HL-60 (cell line): ENCODE results near the gene SLC2A8.

Experiments
- DNase-seq, 2 experiments: peaks; one replicate each; pipeline ENCODE4 v3.0.0-alpha.2; 2010 to 2020; ENCODE audit warnings: low read depth in 1 of 2, low spot score in 1 of 2
- H3K27ac ChIP-seq: fragments of 250-450 bp; sonication (Bioruptor Pico); replicated peaks from 2 replicates; pipeline ENCODE4 v1.5.1; 2020; ENCODE audit warnings: mild to moderate bottlenecking, moderate library complexity
- H3K27me3 ChIP-seq: fragments of 250-450 bp; sonication (Bioruptor Pico); 2 replicates; pipeline ENCODE4 v1.5.1; 2021; ENCODE audit warnings: mild to moderate bottlenecking, moderate library complexity; ENCODE audit not compliant: insufficient read depth, poor library complexity, severe bottlenecking
- H3K4me3 ChIP-seq: replicated peaks from 2 replicates; pipeline ENCODE4 v1.5.1; 2011; ENCODE audit warnings: mild to moderate bottlenecking, control low read depth, low read length; ENCODE audit not compliant: insufficient read depth
- GABPA ChIP-seq: IDR thresholded peaks from 2 replicates; pipeline ENCODE4 v1.6.1; 2012; ENCODE audit warnings: low read depth
- POLR2AphosphoS5 ChIP-seq: IDR thresholded peaks from 2 replicates; pipeline ENCODE4 v1.6.1; 2012; ENCODE audit warnings: low read depth
- SPI1 ChIP-seq: IDR thresholded peaks from 2 replicates; pipeline ENCODE4 v1.6.1; 2012; ENCODE audit warnings: low read depth, mild to moderate bottlenecking, borderline replicate concordance
- TF ChIP-seq, protein P1 (sequence below): IDR thresholded peaks from 2 replicates; pipeline ENCODE4 v1.6.1; 2012; ENCODE audit warnings: low read depth; ENCODE audit not compliant: insufficient replicate concordance
- TF ChIP-seq, protein P2 (sequence below): IDR thresholded peaks from one replicate; pipeline ENCODE4 v1.5.1; 2011; ENCODE audit warnings: low read length, control low read depth, inconsistent platforms; ENCODE audit not compliant: insufficient read depth

The SLC2A8 gene

DNA sequence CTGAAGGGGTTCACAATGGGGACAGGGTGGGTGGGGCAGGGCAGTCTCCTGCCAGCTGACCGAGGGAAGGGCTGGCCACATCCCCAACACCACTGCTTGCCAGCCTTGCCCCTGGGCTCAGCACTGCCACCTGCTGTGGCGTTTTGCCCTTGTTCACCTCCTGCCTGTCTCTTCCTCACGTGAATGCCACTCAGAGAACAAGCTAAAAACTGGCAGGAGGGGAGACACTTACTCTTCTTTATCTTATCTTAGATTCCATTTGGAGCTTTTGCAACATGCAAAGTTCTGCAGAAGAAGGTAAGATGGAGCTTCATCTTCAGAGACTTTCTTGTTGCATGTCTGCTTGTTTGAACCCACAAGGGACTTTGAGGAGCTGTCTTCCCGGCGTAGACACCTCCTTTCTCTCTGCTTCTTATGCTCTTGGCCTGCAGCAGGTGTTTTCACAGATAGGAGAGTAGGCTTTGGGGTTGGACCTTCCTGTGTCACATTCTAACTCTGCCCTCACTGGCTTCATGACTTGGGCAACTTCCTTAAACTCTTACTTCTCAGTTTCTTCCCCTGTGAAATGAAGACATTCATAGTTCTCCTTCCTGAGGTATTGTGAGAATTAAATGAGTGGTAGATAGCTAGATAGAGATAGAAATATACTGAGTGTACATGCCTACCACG is 58.5 kb downstream of the SLC2A8 start:
- H3K27ac ChIP-seq = peak overlapping the region; percentile 72
- DNase-seq = peak; percentile 57 to 89
- H3K4me3 ChIP-seq = no peak overlapping the region
- no peaks in the 10 kb centered on the region for H3K27me3 ChIP-seq
- TF ChIP-seq SPI1 (peak; percentile 47; the same call in 1 of the 2 replicates), POLR2AphosphoS5 (peak; percentile 59; the same call in 1 of the 2 replicates), GABPA (peak; percentile 99)
- TF ChIP-seq, protein P1, sequence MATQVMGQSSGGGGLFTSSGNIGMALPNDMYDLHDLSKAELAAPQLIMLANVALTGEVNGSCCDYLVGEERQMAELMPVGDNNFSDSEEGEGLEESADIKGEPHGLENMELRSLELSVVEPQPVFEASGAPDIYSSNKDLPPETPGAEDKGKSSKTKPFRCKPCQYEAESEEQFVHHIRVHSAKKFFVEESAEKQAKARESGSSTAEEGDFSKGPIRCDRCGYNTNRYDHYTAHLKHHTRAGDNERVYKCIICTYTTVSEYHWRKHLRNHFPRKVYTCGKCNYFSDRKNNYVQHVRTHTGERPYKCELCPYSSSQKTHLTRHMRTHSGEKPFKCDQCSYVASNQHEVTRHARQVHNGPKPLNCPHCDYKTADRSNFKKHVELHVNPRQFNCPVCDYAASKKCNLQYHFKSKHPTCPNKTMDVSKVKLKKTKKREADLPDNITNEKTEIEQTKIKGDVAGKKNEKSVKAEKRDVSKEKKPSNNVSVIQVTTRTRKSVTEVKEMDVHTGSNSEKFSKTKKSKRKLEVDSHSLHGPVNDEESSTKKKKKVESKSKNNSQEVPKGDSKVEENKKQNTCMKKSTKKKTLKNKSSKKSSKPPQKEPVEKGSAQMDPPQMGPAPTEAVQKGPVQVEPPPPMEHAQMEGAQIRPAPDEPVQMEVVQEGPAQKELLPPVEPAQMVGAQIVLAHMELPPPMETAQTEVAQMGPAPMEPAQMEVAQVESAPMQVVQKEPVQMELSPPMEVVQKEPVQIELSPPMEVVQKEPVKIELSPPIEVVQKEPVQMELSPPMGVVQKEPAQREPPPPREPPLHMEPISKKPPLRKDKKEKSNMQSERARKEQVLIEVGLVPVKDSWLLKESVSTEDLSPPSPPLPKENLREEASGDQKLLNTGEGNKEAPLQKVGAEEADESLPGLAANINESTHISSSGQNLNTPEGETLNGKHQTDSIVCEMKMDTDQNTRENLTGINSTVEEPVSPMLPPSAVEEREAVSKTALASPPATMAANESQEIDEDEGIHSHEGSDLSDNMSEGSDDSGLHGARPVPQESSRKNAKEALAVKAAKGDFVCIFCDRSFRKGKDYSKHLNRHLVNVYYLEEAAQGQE = no peak
- TF ChIP-seq, protein P2, sequence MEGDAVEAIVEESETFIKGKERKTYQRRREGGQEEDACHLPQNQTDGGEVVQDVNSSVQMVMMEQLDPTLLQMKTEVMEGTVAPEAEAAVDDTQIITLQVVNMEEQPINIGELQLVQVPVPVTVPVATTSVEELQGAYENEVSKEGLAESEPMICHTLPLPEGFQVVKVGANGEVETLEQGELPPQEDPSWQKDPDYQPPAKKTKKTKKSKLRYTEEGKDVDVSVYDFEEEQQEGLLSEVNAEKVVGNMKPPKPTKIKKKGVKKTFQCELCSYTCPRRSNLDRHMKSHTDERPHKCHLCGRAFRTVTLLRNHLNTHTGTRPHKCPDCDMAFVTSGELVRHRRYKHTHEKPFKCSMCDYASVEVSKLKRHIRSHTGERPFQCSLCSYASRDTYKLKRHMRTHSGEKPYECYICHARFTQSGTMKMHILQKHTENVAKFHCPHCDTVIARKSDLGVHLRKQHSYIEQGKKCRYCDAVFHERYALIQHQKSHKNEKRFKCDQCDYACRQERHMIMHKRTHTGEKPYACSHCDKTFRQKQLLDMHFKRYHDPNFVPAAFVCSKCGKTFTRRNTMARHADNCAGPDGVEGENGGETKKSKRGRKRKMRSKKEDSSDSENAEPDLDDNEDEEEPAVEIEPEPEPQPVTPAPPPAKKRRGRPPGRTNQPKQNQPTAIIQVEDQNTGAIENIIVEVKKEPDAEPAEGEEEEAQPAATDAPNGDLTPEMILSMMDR = peak; percentile 43

DNA sequence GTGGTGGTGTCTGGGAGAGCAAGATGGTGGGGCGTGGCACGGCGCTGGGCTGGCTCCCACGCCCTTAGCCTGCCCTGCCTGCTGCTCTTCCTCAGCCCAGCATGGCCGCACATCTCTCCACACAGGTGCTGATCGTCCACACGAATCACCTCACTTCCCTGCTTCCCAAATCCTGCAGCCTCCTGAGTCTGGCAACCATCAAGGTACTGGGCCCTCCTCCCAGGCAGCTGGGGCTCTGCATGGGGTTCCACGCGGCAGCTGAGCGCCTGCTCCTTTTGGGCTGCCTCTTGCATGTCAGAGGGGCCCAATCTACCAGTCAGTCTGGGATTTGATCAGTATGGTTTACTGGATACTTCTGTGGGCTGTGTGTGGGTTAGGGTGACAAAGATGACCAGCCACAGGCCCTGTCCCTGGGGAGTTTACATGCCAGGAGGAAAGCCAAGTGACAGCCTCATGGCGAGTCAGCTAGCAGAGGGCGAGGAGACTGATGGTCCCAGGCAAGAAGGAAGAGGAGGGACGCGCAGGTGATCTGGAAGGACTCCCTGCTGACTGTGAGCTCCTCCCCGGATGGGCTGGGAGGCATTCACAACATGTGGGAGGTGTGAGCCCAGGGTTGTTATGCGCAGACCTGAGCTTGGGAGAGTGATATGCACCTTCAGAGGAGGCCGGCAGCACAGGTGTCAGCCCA is 60.4 kb downstream of the SLC2A8 start:
- H3K27ac ChIP-seq = no peak overlapping the region
- no peak overlapping the region for H3K4me3 ChIP-seq
- H3K27me3 ChIP-seq = no peaks in the 10 kb centered on the region
- no peak for TF ChIP-seq GABPA
- TF ChIP-seq, protein P2 = no peak
- no peak for TF ChIP-seq POLR2AphosphoS5
- TF ChIP-seq, protein P1 = no peak
- no peak for TF ChIP-seq SPI1
- DNase-seq = no peak
